Vagina (tissue), 2 donors: ENCODE measurements around the gene SLC13A3.
"Not testable (repeated sequence)": the region's sequence is repeated elsewhere in the genome, so short reads cannot be mapped to it uniquely, and the experiment has no call there.

Experiments used
- CTCF ChIP-seq, 3 experiments: fragments of 450-650 bp in 2 of 3; fragments of 200-600 bp in 1 of 3; sonication (generic) in 1 of 3; IDR thresholded peaks; one replicate each; pipeline ENCODE4 v1.5.1; 2017 to 2019; ENCODE audit warnings: antibody characterized with exemption in 3 of 3, mild to moderate bottlenecking in 2 of 3, moderate library complexity in 2 of 3
- POLR2A ChIP-seq, 2 donors: fragments of 450-650 bp; IDR thresholded peaks; one replicate each; pipeline ENCODE4 v1.6.1; 2017; ENCODE audit warnings: antibody characterized with exemption in 2 of 2, mild to moderate bottlenecking in 2 of 2, moderate library complexity in 2 of 2
- POLR2AphosphoS5 ChIP-seq, 2 donors: sonication (generic); formaldehyde crosslinking; IDR thresholded peaks; one replicate each; pipeline ENCODE4 v1.9.0; 2017; ENCODE audit warnings: antibody characterized with exemption in 2 of 2, mild to moderate bottlenecking in 2 of 2, low read depth in 1 of 2; ENCODE audit not compliant: insufficient read depth in 1 of 2

- TF ChIP-seq CTCF (IDR thresholded peaks at IDR 0.05); POLR2A (IDR thresholded peaks at IDR 0.05); POLR2AphosphoS5 (IDR thresholded peaks at IDR 0.05; ENCODE audit: insufficient read depth in 1 of 2, low read depth in 1 of 2): not testable (repeated sequence)
Measured at GRCh38 chr20:46676649-46677316, 25.5 kb upstream of the SLC13A3 start.
